K562 (cell line): ENCODE results near the gene MINAR1. TPM values are rescaled to one million over a fixed set of nuclear protein-coding genes. Genes with fewer than 3 reads are reported as not detected.

Experiments
- ATAC-seq: fragments of 200-7000 bp; cut with Tn5 transposase; 3 replicates; pipeline ENCODE4 v1.9.1; 2020; ENCODE audit warnings: moderate library complexity
- BruUV-seq: library from RNA; stranded (reverse); fragments of 400-500 nt; replicated peaks from 2 replicates; lab custom pipeline; 2021; lab: Mats Ljungman, UMichigan
- CTCF ChIA-PET: fragments of 300-600 bp; formaldehyde crosslinking; extraction: SDS; loops from one replicate; lab custom pipeline; 2021; ENCODE audit warnings: low intra/inter-chr PET ratio; lab: Yijun Ruan, JAX
- POLR2A ChIA-PET: fragments of 300-600, 350-650 bp; sonication (Branson Sonifier 250); formaldehyde crosslinking; extraction: SDS; loops from one replicate; lab custom pipeline; 2021; ENCODE audit warnings: antibody characterized with exemption, inconsistent platforms; lab: Yijun Ruan, JAX
- DNase-seq, 4 experiments: peaks; one replicate each; pipeline versions ENCODE4 v3.0.0 to v3.0.0-alpha.2; 2011 to 2018; ENCODE audit warnings: low spot score in 3 of 4, mixed read lengths in 3 of 4; ENCODE audit errors: extremely low read depth in 1 of 4
- FAIRE-seq: peaks from 2 replicates; lab custom pipeline; 2011; peaks lifted over from hg19 to GRCh38; lab: Jason Lieb, UNC
- H2AFZ ChIP-seq: 2 replicates; pipeline ENCODE4 v1.6.0; 2011; ENCODE audit warnings: low read depth, low read length, control low read depth, inconsistent platforms
- H3K27ac ChIP-seq: fragments of 200-600 bp; 3 replicates; pipeline ENCODE4 v1.8.0; 2011; ENCODE audit warnings: low read depth, mild to moderate bottlenecking, control low read depth, inconsistent platforms, low read length, moderate library complexity, mixed read lengths; ENCODE audit errors: extremely low read depth
- H3K27me3 ChIP-seq, 2 experiments: fragments of 300-600 bp in 1 of 2; 2 replicates in 1 of 2; 3 replicates in 1 of 2; pipeline versions ENCODE4 v1.6.0 to v1.8.0; 2011; ENCODE audit warnings: inconsistent platforms in 2 of 2, low read length in 2 of 2, mild to moderate bottlenecking in 1 of 2, mixed read lengths in 1 of 2, moderate library complexity in 1 of 2; ENCODE audit not compliant: control insufficient read depth in 2 of 2, insufficient read depth in 2 of 2
- H3K36me3 ChIP-seq: fragments of 300-600 bp; 3 replicates; pipeline ENCODE4 v1.8.0; 2011; ENCODE audit warnings: mild to moderate bottlenecking, low read length, inconsistent platforms; ENCODE audit not compliant: control insufficient read depth, insufficient read depth
- H3K4me1 ChIP-seq, 2 experiments: fragments of 200-600 bp in 1 of 2; replicated peaks in 1 of 2; 2 replicates in 1 of 2; 3 replicates in 1 of 2; pipeline versions ENCODE4 v1.5.1 to v1.8.0; 2011; ENCODE audit warnings: inconsistent platforms in 2 of 2, low read length in 2 of 2, mild to moderate bottlenecking in 1 of 2, mixed read lengths in 1 of 2, moderate library complexity in 1 of 2; ENCODE audit not compliant: control insufficient read depth in 2 of 2, insufficient read depth in 2 of 2
- H3K4me2 ChIP-seq: 2 replicates; pipeline ENCODE4 v1.6.1; 2011; ENCODE audit warnings: low read length, control low read depth, inconsistent platforms, mixed read lengths; ENCODE audit not compliant: insufficient read depth
- H3K4me3 ChIP-seq: fragments of 200-600 bp; sonication (generic), shearing (Covaris generic); 2 replicates; pipeline ENCODE4 v1.5.1; 2016; ENCODE audit warnings: control low read depth, inconsistent platforms
- H3K79me2 ChIP-seq: fragments of 200-600 bp; 3 replicates; pipeline ENCODE4 v1.8.0; 2011; ENCODE audit warnings: low read length, inconsistent platforms; ENCODE audit not compliant: control insufficient read depth, insufficient read depth
- H3K9ac ChIP-seq, 2 experiments: 2 replicates each; pipeline versions ENCODE4 v1.6.0 to v1.6.1; 2011; ENCODE audit warnings: low read depth in 2 of 2, low read length in 2 of 2, control low read depth in 1 of 2, inconsistent platforms in 1 of 2, mild to moderate bottlenecking in 1 of 2, mixed read lengths in 1 of 2; ENCODE audit not compliant: insufficient read depth in 1 of 2
- H3K9me1 ChIP-seq: one replicate; pipeline ENCODE4 v1.6.0; 2011; ENCODE audit warnings: inconsistent platforms, mild to moderate bottlenecking, low read length, moderate library complexity; ENCODE audit not compliant: control insufficient read depth, insufficient read depth
- H3K9me3 ChIP-seq: replicated peaks from 2 replicates; pipeline ENCODE4 v1.5.1; 2011; ENCODE audit warnings: low read depth, low read length, inconsistent platforms; ENCODE audit not compliant: control insufficient read depth, insufficient read depth
- H4K20me1 ChIP-seq: replicated peaks from 2 replicates; pipeline ENCODE4 v1.6.1; 2011; ENCODE audit warnings: low read length, inconsistent platforms, mixed read lengths; ENCODE audit not compliant: control insufficient read depth, insufficient read depth
- BCL6 ChIP-seq: fragments of 250-450 bp; sonication (Bioruptor Pico); IDR thresholded peaks from 2 replicates; pipeline ENCODE4 v1.4.0; 2020
- FOXM1 ChIP-seq, 2 experiments: fragments of 450-650 bp in 1 of 2; sonication (generic) in 1 of 2; formaldehyde crosslinking in 1 of 2; IDR thresholded peaks; 2 replicates each; pipeline versions ENCODE4 v1.6.1 to v1.9.0; 2017 to 2022; ENCODE audit warnings: low read depth in 2 of 2, mild to moderate bottlenecking in 2 of 2, missing genetic modification reagents in 1 of 2, moderate library complexity in 1 of 2
- GABPB2 ChIP-seq: fragments of 250-450 bp; sonication (Bioruptor Pico); conservative IDR thresholded peaks from 2 replicates; pipeline ENCODE4 v1.5.1; 2021; ENCODE audit warnings: mild to moderate bottlenecking
- HMG20B ChIP-seq: fragments of 250-450 bp; sonication (Bioruptor Pico); IDR thresholded peaks from 2 replicates; pipeline ENCODE4 v1.5.0; 2021; ENCODE audit warnings: mild to moderate bottlenecking
- MTA3 ChIP-seq: fragments of 450-650 bp; formaldehyde crosslinking; IDR thresholded peaks from 2 replicates; pipeline ENCODE4 v1.6.1; 2017; ENCODE audit warnings: mild to moderate bottlenecking, borderline replicate concordance
- RFX5 ChIP-seq: IDR thresholded peaks from 2 replicates; pipeline ENCODE4 v1.6.1; 2011; ENCODE audit warnings: low read depth, mild to moderate bottlenecking, improper control_type of control experiment, low read length
- SLC30A9 ChIP-seq: fragments of 250-450 bp; sonication (Bioruptor Pico); IDR thresholded peaks from 2 replicates; pipeline ENCODE4 v1.8.0; 2022; ENCODE audit warnings: mild to moderate bottlenecking, moderate library complexity
- TRIM24 ChIP-seq, 2 experiments: fragments of 450-650 bp; IDR thresholded peaks; 2 replicates each; pipeline ENCODE4 v1.6.1; 2016
- ZNF764 ChIP-seq: fragments of 250-450 bp; sonication (Bioruptor Pico); IDR thresholded peaks from 2 replicates; pipeline ENCODE4 v1.4.0; 2020; ENCODE audit warnings: low read depth, mild to moderate bottlenecking, moderate library complexity
- ZNF830 ChIP-seq: fragments of 250-450 bp; sonication (Bioruptor Pico); IDR thresholded peaks from 2 replicates; pipeline ENCODE4 v1.5.0; 2021; ENCODE audit warnings: mild to moderate bottlenecking
- WGBS: fragments of 100-300 bp; shearing (Covaris generic); methylation state at CpG from one replicate; pipeline ENCODE4 v1.1.6; 2016; ENCODE audit warnings: low coverage, mixed read lengths; ENCODE audit not compliant: insufficient coverage; ENCODE audit errors: missing lambda C conversion rate; 5-methylcytosine and 5-hydroxymethylcytosine counted together
- in situ Hi-C: fragments of 300-500 bp; cut with MboI; formaldehyde crosslinking; loops from 4 replicates; pipeline ENCODE4 v1.15.0; 2018; ENCODE audit warnings: inconsistent platforms, mixed read lengths
- intact Hi-C: fragments of 100-400 bp; cut with micrococcal nuclease; formaldehyde crosslinking; loops from 2 replicates; pipeline ENCODE4 v1.14.2; 2022
- polyA plus RNA-seq, 8 experiments: library from polyadenylated mRNA; depleted of rRNA in 4 of 8; stranded (reverse) in 5 of 8; unstranded in 3 of 8; fragments of >200 nt; fragmentation: Nextera tagmentation in 2 of 8; fragmentation: Illumina TruSeq in 1 of 8; extraction: Ambion mirVana in 2 of 8; extraction: Trizol in 1 of 8; gene quantifications; 2 replicates each; pipeline versions ENCODE4 v1.2.1 to v1.2.3, GENCODE V29; 2011 to 2014; ENCODE audit warnings: inconsistent platforms in 1 of 8, missing spikeins in 1 of 8
- total RNA-seq, 7 experiments: library from RNA; depleted of rRNA in 6 of 7; stranded (reverse); fragments of >200 nt in 6 of 7; fragmentation: Illumina TruSeq in 2 of 7; extraction: Trizol in 2 of 7; gene quantifications; 2 replicates each; pipeline versions ENCODE4 v1.2.1 to v1.2.3, GENCODE V29; 2011 to 2021; ENCODE audit warnings: low replicate concordance in 1 of 7
- TF ChIP-seq, protein P1 (sequence below): sonication (generic); formaldehyde crosslinking; IDR thresholded peaks from 2 replicates; pipeline ENCODE4 v1.8.0; 2022; ENCODE audit warnings: missing genetic modification reagents, mild to moderate bottlenecking, borderline replicate concordance
- TF ChIP-seq, protein P2 (sequence below): sonication (generic); formaldehyde crosslinking; IDR thresholded peaks from 2 replicates; pipeline ENCODE4 v1.8.1; 2022; ENCODE audit warnings: missing genetic modification reagents

MINAR1 gene
- total and polyA plus RNA-seq, 9 of the 15 experiments (the other 6 are each of a cell fraction or from before 2014, with no cell fraction given) = 0.21 to 1.2 (median 0.52) TPM

DNA sequence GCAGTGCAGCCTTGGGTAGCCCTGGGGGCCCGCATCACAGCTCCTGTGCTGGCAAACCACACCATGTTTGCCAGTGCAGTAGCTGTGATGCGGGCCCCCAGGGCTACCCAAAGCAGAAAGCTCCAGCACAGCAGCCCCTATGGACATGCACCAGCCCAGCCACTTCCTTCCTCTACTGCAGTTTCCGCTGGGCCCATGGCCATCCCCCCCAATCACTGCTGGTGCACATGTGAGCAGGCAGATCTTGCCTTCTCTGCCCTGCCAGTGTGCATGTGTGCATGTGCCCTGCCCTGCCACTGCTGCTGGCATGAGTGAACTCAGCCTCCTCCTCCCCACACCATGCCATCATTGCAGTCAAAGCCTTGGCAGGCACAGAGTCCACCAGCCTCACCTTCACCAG is 20.1 kb upstream of the MINAR1 start:
- H3K4me3 ChIP-seq = no peak overlapping the region
- ChIA-PET CTCF (no interaction called here), POLR2A (no interaction called here)
- H3K79me2 ChIP-seq = no peaks in the 10 kb centered on the region
- WGBS = 39% methylated on average over 3 of the region's 3 CpGs
- H2AFZ ChIP-seq = no peak overlapping the region
- H3K36me3 ChIP-seq = no peaks in the 10 kb centered on the region
- TF ChIP-seq SLC30A9 (CRISPR knock-in tag) (no peak), HMG20B (CRISPR knock-in tag) (no peak), BCL6 (CRISPR knock-in tag) (no peak), TRIM24 (IDR thresholded peaks at IDR 0.05) (no peak), MTA3 (no peak), FOXM1 (IDR thresholded peaks at IDR 0.05; ENCODE audit: low read depth) (no peak), FOXM1 (CRISPR knock-in tag; IDR thresholded peaks at IDR 0.05; ENCODE audit: low read depth) (no peak), ZNF830 (CRISPR knock-in tag) (no peak), GABPB2 (no peak), ZNF764 (CRISPR knock-in tag) (no peak), RFX5 (no peak)
- TF ChIP-seq, protein P1, sequence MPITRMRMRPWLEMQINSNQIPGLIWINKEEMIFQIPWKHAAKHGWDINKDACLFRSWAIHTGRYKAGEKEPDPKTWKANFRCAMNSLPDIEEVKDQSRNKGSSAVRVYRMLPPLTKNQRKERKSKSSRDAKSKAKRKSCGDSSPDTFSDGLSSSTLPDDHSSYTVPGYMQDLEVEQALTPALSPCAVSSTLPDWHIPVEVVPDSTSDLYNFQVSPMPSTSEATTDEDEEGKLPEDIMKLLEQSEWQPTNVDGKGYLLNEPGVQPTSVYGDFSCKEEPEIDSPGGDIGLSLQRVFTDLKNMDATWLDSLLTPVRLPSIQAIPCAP (CRISPR knock-in tag) = no peak
- TF ChIP-seq, protein P2, sequence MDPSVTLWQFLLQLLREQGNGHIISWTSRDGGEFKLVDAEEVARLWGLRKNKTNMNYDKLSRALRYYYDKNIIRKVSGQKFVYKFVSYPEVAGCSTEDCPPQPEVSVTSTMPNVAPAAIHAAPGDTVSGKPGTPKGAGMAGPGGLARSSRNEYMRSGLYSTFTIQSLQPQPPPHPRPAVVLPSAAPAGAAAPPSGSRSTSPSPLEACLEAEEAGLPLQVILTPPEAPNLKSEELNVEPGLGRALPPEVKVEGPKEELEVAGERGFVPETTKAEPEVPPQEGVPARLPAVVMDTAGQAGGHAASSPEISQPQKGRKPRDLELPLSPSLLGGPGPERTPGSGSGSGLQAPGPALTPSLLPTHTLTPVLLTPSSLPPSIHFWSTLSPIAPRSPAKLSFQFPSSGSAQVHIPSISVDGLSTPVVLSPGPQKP (CRISPR knock-in tag) = no peak
- TF ChIP-seq, all 486 proteins: peak for 0
- in situ Hi-C loops = no loop called here
- Histone ChIP-seq H4K20me1 (no peaks in the 10 kb centered on the region), H3K27me3 (0 out of 5 replicates have a peak, but pooled peaks cover 0 to 4% of the 10 kb centered on the region in 2 experiments), H3K9me1 (no peaks in the 10 kb centered on the region), H3K9ac (no peak overlapping the region), H3K4me1 (no peaks in the 10 kb centered on the region), H3K9me3 (no peaks in the 10 kb centered on the region), H3K27ac (no peak overlapping the region), H3K4me2 (no peak overlapping the region)
- DNase-seq (no peak), FAIRE-seq (no peak), ATAC-seq (no peak)
- BruUV-seq = no TSS peak
- intact Hi-C loops = no loop called here
